ENCODE measurements around the gene ASMTL. TPM values are rescaled to one million over a fixed set of nuclear protein-coding genes. Genes with fewer than 3 reads are reported as not detected.
"Not testable (repeated sequence)": the region's sequence is repeated elsewhere in the genome, so short reads cannot be mapped to it uniquely, and the experiment has no call there.

The ASMTL gene
- total RNA-seq, 1 donor from 2014 or later = 7.1 TPM

GRCh38 chrX:1403867-1404266 is 48.8 kb downstream of the ASMTL start:
- not testable (repeated sequence) for DNase-seq (ENCODE audit: low read depth)

- DNase-seq (ENCODE audit: low read depth) = no peak
These were observed 49.5 kb downstream of the ASMTL start for GRCh38 chrX:1403228-1403627.

GRCh38 chrX:1401611-1402430 is 50.9 kb downstream of the ASMTL start:
- no peak for DNase-seq (ENCODE audit: low read depth)

- DNase-seq (ENCODE audit: low read depth) = no peak
These were observed 51.8 kb downstream of the ASMTL start for GRCh38 chrX:1400742-1401471.

GRCh38 chrX:1400049-1400448 is 52.7 kb downstream of the ASMTL start:
- DNase-seq (ENCODE audit: low read depth) = no peak

- no peak for DNase-seq (ENCODE audit: low read depth)
These were observed 54.0 kb downstream of the ASMTL start for GRCh38 chrX:1398431-1399340.

- DNase-seq (ENCODE audit: low read depth) = no peak
These were observed 55.1 kb downstream of the ASMTL start for GRCh38 chrX:1397441-1398270.

GRCh38 chrX:1397001-1397400 is 55.7 kb downstream of the ASMTL start:
- DNase-seq (ENCODE audit: low read depth) = no peak

GRCh38 chrX:1395646-1396216 is 57.0 kb downstream of the ASMTL start:
- DNase-seq (ENCODE audit: low read depth) = no peak

GRCh38 chrX:1394731-1395501 is 57.8 kb downstream of the ASMTL start:
- peak; percentile 27 for DNase-seq (ENCODE audit: low read depth)

- DNase-seq (ENCODE audit: low read depth) = no peak
These were observed 58.7 kb downstream of the ASMTL start for GRCh38 chrX:1393871-1394615.

GRCh38 chrX:1392376-1393068 is 60.2 kb downstream of the ASMTL start:
- no peak for DNase-seq (ENCODE audit: low read depth)

- peak; percentile 86 for DNase-seq (ENCODE audit: low read depth)
These were observed 60.9 kb downstream of the ASMTL start, which contains the start of gene SLC25A6 for GRCh38 chrX:1391707-1392375. Gene SLC25A6, minus strand, starts transcription at chrX:1392113. Its CDS starts 104 bp downstream, at chrX:1392009.

- no peak for DNase-seq (ENCODE audit: low read depth)
These were observed 61.4 kb downstream of the ASMTL start for GRCh38 chrX:1391370-1391706.

- no peak for DNase-seq (ENCODE audit: low read depth)
These were observed 61.9 kb downstream of the ASMTL start for GRCh38 chrX:1390621-1391369.

GRCh38 chrX:1389993-1390285 is 62.8 kb downstream of the ASMTL start:
- DNase-seq (ENCODE audit: low read depth) = no peak

GRCh38 chrX:1389181-1389992 is 63.3 kb downstream of the ASMTL start:
- no peak for DNase-seq (ENCODE audit: low read depth)

Data from renal cortical epithelial cell (primary cell).